Calu3 (cell line): ENCODE results near the gene CNGA2. TPM values are rescaled to one million over a fixed set of nuclear protein-coding genes. Genes with fewer than 3 reads are reported as not detected.

Source experiments
- BruUV-seq: library from RNA; stranded (reverse); fragments of 400-500 nt; replicated peaks from 2 replicates; lab custom pipeline; 2021; lab: Mats Ljungman, UMichigan
- CTCF ChIA-PET: fragments of 300-600 bp; sonication (Branson Sonifier 250); formaldehyde crosslinking; loops from one replicate; lab custom pipeline; 2022; ENCODE audit warnings: antibody characterized with exemption; lab: Charles Lee
- DNase-seq: peaks from one replicate; pipeline ENCODE4 v3.0.0; 2022
- H3K27ac Mint-ChIP-seq: one replicate; pipeline ENCODE4 v1.8.0; 2022; ENCODE audit warnings: mixed read lengths; ENCODE audit not compliant: unreplicated experiment
- H3K27me3 Mint-ChIP-seq: one replicate; pipeline ENCODE4 v1.8.0; 2022; ENCODE audit warnings: mixed read lengths; ENCODE audit not compliant: unreplicated experiment
- H3K36me3 Mint-ChIP-seq: one replicate; pipeline ENCODE4 v1.8.0; 2022; ENCODE audit warnings: mild to moderate bottlenecking, moderate library complexity, mixed read lengths; ENCODE audit not compliant: insufficient read depth, unreplicated experiment
- H3K4me1 Mint-ChIP-seq: one replicate; pipeline ENCODE4 v1.8.0; 2022; ENCODE audit warnings: mild to moderate bottlenecking, low read depth, mixed read lengths; ENCODE audit not compliant: unreplicated experiment
- H3K4me3 Mint-ChIP-seq: one replicate; pipeline ENCODE4 v1.8.0; 2022; ENCODE audit warnings: mild to moderate bottlenecking, low read depth, moderate library complexity, mixed read lengths; ENCODE audit not compliant: unreplicated experiment
- H3K9me3 Mint-ChIP-seq: one replicate; pipeline ENCODE4 v1.8.0; 2022; ENCODE audit warnings: low read depth, mixed read lengths; ENCODE audit not compliant: unreplicated experiment
- CTCF ChIP-seq: fragments of 200-600 bp; IDR thresholded peaks from one replicate; pipeline ENCODE4 v1.8.0; 2022; ENCODE audit warnings: antibody characterized with exemption; ENCODE audit not compliant: unreplicated experiment
- intact Hi-C: fragments of 100-400 bp; cut with micrococcal nuclease; formaldehyde crosslinking; loops from one replicate; pipeline ENCODE4 v1.10.0; 2022; ENCODE audit not compliant: unreplicated experiment
- total RNA-seq: library from RNA; stranded (reverse); gene quantifications from 2 replicates; pipeline ENCODE4 v1.2.3, GENCODE V29; 2022

Gene CNGA2
- total RNA-seq, 1 experiment from 2014 or later: not detected

- no peak for TF ChIP-seq CTCF
- no TSS peak for BruUV-seq
- no peak overlapping the region for H3K27ac Mint-ChIP-seq
- peaks cover 31% of the 10 kb centered on the region for H3K27me3 Mint-ChIP-seq
- H3K9me3 Mint-ChIP-seq: no peaks in the 10 kb centered on the region
- CTCF ChIA-PET: no interaction called here
- no peak overlapping the region for H3K4me3 Mint-ChIP-seq
- intact Hi-C loops: no loop called here
- no peaks in the 10 kb centered on the region for H3K36me3 Mint-ChIP-seq
- DNase-seq: no peak
- H3K4me1 Mint-ChIP-seq: no peaks in the 10 kb centered on the region
Measured at GRCh38 chrX:151779258-151779657, 44.7 kb downstream of the CNGA2 start.

- intact Hi-C loops: no loop called here
- CTCF ChIA-PET: no interaction called here
- no peak for TF ChIP-seq CTCF
- H3K9me3 Mint-ChIP-seq: no peaks in the 10 kb centered on the region
- H3K27ac Mint-ChIP-seq: no peak overlapping the region
- H3K4me1 Mint-ChIP-seq: no peaks in the 10 kb centered on the region
- no peak overlapping the region for H3K4me3 Mint-ChIP-seq
- no peaks in the 10 kb centered on the region for H3K36me3 Mint-ChIP-seq
- H3K27me3 Mint-ChIP-seq: peaks cover 17% of the 10 kb centered on the region
- DNase-seq: no peak
- BruUV-seq: no TSS peak
Measured at GRCh38 chrX:151780621-151781020, 46.1 kb downstream of the CNGA2 start.

GRCh38 chrX:151789179-151789800, 54.7 kb downstream of the CNGA2 start:
- Mint-ChIP-seq H3K27me3 (no peaks in the 10 kb centered on the region), H3K4me3 (peak overlapping the region; percentile 34), H3K4me1 (peaks cover 24% of the 10 kb centered on the region), H3K9me3 (peaks cover 4% of the 10 kb centered on the region), H3K36me3 (no peaks in the 10 kb centered on the region), H3K27ac (peak overlapping the region; percentile 22)
- CTCF ChIA-PET: interaction anchor here (1.8 kb wide), 1 partner anchor 36 kb away, joined by 5 read pairs; no protein-coding TSS in a partner anchor
- TF ChIP-seq CTCF: no peak
- intact Hi-C loops: loop anchor here (2.0 kb wide), 1 partner anchor 36 kb away; no protein-coding TSS in a partner anchor
- no TSS peak for BruUV-seq
- DNase-seq: peak; percentile 75

- Mint-ChIP-seq H3K36me3 (no peaks in the 10 kb centered on the region), H3K4me1 (peaks cover 24% of the 10 kb centered on the region), H3K27me3 (peaks cover 10% of the 10 kb centered on the region), H3K9me3 (peaks cover 8% of the 10 kb centered on the region), H3K4me3 (no peak overlapping the region), H3K27ac (peak overlapping the region; percentile 22)
- intact Hi-C loops: no loop called here
- BruUV-seq: no TSS peak
- no peak for TF ChIP-seq CTCF
- DNase-seq: no peak
- CTCF ChIA-PET: interaction anchor here (0.7 to 1.1 kb wide), 2 partner anchors 37 to 183 kb away, joined by 3 to 5 read pairs; no protein-coding TSS in a partner anchor
Measured at GRCh38 chrX:151790481-151791160, 56.1 kb downstream of the CNGA2 start.
